ENCODE results near the gene GRIN2C.
"Not testable (repeated sequence)": the region's sequence is repeated elsewhere in the genome, so short reads cannot be mapped to it uniquely, and the experiment has no call there.

The GRIN2C gene

DNA sequence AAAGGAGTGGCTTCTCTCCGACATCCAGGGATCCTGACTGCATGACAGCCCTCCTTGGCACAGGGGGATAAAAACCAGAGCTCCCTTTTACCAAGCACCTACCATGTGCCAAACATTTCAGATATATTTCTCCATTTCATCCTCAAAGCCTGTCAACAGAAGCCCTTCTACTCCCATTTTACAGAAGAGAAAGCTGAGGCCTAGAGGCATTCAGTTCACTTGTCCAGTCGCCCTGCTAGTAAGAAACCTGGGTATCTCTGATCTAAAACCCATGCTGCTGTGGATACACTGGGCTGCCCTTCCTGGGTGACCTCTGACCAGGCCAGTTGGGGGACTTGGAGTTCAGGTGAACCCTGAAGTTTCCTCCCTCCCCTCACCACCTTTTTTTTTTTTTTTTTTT, 19.0 kb upstream of the GRIN2C start:
- DNase-seq, result no peak

DNA sequence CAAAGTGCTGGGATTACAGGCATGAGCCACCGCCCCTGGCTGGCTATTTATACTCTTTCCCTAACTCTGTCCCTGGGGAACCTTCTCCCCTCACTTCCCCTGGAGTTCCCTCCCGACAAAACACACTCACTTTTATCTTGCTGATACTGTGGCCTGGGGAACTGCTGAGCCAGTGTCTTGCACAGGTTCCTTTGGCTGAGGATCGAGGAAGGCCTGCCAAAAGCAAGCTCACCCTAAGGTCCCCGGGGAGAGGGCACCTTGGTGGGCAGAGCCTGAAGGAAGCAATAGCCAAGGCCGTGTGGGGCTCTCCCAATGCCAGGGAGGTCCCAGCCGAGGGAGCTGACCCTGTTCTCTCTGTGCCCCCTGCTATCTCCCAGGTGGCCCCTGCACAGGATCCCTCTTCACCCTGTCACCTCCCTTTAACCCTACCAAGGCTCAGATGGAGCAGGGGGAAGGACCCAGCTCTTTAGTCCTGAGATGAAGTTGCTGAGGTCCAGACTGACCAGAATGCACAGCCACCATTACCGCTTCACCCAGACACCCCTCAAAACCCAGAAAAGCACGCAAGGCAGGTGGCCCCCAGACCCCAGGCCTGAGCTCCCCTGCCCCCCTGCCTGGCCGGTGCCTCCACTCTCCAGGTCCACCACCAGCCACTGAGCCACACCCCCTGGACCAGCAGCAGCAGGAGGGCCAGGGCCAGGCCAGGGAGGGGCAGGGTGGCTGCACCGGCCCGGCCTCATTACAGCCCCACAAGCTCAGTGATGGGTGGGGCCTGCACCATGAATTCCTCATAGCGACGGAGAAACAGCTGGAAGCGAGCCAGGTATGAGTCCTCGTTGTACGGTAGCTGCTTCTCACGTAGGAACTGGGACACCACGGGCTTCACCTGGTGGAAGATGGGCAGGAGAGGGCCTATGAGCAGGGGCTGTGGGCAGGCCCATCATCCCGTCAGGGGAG, 18.2 kb upstream of the GRIN2C start:
- no peak for DNase-seq

DNA sequence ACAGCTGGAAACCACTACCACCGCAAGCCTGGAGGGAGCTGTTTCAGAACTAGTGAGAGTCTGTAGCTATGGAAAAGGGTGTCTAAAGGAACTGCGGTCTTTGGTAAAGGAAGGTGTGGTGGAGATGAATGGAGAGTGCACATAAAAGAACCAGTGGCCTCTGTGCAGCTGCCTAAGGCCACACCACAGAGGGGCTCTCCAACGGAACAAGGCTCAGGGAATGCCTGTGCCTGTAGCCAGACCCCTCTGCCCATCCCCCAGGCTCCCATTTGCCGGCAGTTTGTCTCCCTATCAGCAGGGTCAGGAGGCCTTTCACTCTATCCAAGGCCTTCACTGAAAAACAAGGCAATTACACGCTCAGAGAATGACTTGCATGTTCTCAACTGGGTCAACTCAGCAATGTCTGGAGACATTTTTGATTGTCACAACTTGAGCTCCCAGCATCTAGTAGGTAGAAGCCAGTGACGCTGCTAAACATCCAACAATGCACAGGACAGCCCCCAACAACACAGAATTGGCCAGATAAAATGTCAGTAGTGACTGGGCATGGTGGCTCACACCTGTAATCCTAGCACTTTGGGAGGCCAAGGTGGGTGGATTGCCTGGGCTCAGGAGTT, 16.4 kb upstream of the GRIN2C start:
- DNase-seq, result no peak

DNA sequence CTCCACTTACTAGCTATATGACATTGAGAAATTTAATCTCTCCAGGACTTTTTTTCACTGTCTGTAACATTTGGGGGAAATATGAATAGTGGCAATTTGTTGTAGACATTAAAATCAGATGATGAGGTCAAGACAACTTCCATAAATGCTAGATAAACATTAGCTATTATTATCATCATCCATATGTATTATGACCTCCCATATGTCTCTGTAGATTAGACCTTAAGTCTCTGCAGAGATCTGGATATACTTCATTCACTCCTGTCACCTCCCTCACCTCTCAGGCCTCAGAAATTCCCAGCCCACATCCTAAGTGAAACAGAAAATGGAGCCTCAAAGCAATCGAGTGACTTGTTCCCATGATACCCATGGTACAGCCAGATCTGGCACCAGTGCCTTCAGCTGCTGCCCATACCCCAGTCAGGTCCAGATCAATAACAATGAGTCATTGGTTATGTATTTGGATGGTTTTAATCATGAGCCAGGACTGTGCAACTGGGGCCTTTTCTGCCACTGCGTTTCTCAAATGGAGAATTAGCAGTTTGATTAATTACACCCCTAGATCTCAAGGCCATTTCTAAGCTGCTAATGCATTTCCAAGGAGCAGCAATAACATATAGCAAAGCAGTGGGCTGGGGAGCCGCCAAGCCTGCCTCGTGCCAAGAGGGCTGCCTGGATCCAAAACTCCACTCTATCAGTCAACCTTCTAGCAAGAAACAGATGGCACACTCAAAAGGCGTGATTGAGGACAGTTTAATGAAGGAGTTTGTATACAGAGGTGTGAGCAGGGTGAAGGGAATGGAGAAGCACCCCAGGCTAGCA, 15.7 kb upstream of the GRIN2C start:
- no peak for DNase-seq

DNA sequence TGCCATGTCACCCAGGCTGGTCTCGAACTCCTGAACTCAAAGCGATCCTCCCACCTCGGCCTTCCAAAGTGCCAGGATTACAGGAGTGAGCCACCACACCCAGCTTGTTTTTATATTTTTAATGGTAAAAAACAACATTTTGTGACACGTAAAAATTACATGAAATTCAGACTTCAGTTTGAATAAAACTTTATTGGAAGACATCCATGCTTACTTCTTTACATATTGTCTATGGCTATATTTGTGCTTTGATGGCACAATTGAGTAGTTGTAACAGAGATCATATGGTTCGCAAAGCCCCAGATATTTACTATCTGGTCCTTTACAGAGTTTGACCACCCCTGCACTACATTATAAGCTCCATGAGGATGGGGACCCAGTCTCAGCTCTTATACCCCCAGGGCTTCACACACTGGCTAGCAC, 14.9 kb upstream of the GRIN2C start:
- no peak for DNase-seq

DNA sequence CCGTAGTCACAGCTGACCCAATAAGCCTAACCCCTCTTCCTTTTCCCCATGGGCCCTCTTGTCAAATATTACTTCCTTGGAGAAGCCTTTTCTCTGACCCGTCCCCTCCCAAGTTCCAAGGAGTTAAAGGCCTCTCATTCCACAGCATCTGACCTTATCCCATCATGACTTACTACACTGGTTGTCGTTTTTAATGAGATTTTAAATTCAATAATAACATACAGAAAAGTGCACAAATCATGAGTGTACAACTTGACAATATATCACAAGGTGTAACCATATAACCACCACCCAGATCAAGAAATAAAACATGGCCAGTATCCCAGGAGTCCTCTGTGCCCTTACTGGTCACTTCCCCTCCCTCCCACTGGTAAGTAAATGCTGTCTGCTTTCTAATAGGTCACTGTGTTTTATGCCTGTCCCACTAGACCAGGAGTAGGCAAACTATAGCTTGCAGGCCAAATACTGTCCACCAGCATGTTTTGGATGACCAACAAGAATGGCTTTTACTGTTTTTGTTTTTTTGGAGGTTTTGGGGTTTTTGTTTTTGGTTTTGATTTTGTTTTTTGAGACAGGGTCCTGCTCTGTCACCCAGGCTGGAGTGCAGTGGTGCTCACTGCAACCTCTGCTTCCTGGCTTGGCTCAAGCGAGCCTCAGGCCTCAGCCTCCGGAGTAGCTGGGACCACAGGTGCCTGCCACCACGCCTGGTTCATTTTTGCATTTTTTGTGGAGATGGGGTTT, 14.4 kb upstream of the GRIN2C start:
- DNase-seq, result no peak

DNA sequence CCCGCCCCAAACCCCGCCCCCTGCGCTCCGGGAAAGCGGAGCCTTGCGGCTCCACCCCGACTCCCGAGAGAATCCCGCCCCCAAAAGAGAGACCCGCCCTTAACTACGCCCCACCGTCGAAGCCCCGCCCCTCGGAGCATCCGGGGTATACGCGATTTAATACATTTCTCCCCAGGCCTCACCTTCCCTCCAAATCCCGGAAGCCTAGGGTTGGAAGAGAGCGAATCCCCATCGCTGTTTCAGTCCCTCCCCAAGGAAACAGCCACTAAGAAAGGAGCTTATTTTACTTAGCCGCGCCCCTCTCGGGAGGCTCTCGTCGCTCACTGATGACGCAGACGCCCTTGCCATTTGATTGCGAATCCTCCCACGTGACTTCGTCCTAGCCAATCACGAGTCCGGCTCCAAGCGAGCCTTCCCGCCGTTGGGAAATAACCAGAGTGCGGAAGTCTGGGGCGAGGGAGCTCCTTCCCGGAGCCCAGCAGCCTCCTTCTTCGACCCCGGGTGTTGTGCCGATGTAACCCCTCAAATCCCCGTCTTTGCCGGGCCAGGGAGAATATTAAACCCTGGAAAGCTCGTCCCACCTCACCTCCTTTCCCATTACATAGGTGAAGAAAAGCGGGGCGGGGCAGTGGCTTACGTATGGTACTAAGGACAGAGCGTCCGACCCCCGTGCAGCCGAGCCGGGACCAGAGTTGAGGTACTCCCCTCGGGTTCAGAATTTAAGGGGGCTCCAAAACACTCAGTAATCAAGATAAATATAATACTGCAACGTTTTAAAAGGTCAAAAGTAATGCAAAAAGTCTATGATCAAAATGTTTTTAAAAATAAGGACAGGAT, 13.6 kb upstream of the GRIN2C start:
- DNase-seq, result peak; percentile 100

DNA sequence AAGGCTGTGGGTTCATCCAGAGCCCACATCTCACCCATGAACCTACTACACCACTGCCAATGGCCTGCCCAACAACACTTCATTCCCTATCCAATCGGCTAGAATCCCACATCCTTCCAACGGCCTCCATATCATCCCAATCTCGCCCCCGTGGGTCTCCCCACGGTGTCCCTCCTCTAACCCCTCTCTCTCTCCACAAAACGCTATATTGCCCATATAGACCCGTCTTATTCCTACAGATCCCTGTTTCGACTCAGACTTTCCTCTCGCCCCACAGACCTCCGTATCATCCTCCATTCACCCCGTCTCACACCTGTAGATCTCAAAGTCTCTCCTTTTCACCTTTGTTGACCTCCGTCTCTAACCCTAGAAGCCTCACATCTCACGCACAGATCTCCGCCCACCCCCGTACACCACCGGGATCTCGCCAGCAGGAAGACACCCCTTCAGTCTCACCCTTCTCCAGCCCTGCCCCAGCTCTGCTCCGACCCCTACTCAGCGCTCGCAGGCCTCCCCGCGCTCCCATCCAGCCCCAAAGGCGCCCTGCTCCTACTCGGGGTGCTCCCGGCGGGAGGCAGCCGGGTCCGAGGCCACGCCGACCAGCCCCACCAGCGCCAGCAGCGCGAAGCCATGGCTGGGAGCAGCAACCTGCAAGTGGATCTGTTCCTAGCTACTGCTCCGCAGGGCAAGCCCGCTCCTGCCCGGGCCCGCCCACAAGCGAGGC, 12.8 kb upstream of the GRIN2C start, which contains the start of gene FDXR:
Gene FDXR (minus strand): TSS at position 682 of the 724 bp plus-strand sequence. CDS start 50 bp downstream, at position 632.
- no peak for DNase-seq

DNA sequence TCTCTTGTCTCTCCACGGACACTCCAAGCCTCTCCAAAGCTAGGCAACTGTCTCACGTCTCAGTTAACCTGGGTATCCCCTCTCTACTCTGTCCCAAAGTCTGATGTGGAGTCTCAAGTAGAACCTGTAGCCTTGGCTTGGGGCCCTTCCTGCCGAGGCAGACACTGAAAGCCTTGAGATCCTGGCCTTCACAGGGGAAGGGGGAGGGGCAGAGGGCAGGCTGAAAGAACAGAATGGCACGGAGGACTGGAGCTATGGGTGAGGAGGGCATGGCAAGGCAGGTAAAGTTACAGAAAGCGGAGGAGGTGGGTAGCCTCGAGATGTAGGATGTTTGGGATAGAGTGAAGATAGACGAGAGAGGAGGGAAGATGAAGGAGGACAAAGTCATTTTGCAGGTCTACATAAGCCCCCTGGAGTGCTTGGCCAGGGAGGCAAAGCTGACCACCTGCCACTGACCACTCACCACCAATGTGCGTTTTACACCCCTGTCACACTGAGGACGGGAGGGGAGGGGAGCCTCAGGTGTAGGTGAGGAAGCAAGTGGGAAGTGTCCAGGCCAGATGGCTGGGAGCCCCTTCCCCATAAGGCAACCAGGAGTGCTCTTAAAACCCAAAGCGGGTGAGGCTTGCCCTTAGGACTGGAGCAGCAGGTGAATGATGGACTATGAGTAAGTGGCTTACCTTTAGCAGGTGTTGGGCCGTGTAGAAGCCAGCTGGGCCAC, 11.8 kb upstream of the GRIN2C start:
- DNase-seq, result no peak

DNA sequence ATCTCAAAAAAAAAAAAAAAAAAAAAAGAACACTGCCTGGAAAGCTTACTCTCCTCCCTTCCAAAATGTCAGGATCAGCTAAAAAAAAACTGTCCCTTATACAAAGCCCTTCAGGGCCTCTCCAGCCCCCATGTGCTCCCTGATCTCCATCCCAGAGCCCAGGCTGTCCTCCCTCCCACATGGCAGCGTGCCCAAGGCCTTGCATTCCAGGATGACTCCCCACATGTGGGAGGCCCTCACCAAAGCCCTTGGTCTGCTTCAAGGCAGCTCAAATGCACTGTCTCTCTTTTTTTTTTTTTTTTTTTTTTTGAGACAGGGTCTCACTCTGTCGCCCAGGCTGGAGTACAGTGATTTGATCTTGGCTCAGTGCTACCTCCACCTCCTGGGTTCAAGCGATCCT, 10.8 kb upstream of the GRIN2C start:
- DNase-seq, result no peak

DNA sequence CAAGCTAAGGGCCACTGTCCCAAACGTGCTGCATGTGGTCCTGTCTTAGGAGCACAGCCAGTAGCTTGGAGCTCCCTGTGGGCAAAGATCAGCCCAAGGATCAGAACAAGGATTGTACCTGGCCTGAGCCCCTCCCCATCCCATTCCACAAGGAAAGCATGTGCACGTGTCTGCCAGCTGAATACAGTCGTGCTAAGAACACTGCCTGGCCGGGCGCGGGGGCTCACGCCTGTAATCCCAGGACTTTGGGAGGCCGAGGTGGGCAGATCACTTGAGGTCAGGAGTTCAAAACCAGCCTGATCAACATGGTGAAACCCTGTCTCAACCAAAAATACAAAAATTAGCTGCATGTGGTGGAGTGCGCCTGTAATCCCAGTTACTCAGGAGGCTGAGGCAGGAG, 10.3 kb upstream of the GRIN2C start:
- not testable (repeated sequence) for DNase-seq

DNA sequence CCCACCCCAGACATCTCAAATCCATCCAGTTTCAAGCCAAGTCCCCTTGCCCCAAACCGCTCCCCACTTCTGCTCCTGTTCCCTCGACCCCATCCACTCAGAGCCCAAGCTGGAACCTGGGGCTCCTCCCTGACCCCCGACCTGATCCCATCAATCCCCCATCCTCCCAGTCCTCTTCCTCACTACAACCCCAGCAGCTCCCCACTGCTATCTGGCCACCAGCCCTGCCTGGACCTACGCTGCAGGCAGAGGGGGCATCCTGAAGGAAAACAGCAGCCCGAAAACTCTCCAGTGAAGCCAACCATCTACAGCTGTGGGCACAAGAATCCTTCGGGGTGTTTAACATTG, 9.2 kb upstream of the GRIN2C start:
- no peak for DNase-seq

DNA sequence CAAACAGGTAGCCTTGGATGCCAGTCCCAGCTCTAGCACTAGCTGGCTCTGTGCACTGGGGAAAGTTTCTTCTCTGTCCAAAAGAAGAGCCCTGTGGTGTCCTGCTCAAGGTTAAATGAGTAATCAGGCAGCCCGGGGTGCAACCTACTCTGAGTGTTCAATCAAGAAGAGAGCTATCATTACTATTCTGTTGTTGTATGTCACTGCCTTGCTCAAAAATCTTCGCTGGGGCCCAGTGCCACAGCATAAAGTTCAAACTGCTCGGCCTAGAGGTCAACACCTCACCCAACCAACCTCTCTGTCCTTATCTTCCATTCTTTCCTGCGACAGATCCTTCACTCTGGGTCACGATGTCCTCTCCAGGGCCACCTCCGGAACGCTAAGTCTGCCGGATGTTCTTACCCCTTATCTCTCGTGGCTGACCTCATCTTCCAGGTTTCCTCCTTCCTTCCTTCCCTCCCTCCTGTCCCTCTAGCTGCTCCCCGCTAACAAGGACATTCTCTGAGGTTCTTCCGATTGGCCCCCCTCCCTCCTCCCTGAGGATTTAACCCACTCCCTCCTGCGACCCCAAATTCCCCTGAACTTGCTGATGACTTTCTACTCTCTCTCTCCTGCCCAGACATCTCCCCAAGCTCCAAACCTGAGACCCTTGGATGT, 8.7 kb upstream of the GRIN2C start:
- DNase-seq, result no peak

DNA sequence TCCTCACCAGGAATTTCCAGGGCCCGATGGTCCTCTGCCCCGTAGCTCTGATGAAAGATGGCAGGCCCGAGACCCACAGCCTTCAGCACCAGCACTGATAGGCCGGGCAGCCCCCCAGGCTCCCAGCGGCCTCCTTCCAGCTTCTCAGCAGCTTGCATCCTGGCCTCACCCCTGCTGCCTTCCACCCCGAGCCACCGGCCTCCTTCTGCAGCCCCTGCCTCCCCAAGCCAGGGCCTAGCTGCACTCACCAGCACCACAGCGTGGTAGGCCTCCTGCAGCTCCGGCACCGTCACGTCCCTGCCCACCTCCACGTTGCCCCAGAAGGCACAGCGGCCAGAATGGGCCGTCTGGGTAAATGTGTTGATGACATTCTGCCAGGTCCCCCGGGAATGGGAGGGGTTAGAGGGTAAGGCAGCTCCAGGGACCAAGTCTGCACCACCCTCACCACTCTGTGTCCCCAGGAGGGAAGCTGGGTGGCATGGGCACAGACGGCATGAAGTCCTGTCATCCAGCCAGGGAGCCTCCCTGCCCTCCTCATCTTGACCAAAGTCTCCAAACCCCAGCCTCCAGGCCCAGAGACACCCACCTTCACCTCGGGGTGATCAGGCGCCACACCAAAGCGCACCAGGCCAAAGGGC, 6.6 kb upstream of the GRIN2C start:
- no peak for DNase-seq

DNA sequence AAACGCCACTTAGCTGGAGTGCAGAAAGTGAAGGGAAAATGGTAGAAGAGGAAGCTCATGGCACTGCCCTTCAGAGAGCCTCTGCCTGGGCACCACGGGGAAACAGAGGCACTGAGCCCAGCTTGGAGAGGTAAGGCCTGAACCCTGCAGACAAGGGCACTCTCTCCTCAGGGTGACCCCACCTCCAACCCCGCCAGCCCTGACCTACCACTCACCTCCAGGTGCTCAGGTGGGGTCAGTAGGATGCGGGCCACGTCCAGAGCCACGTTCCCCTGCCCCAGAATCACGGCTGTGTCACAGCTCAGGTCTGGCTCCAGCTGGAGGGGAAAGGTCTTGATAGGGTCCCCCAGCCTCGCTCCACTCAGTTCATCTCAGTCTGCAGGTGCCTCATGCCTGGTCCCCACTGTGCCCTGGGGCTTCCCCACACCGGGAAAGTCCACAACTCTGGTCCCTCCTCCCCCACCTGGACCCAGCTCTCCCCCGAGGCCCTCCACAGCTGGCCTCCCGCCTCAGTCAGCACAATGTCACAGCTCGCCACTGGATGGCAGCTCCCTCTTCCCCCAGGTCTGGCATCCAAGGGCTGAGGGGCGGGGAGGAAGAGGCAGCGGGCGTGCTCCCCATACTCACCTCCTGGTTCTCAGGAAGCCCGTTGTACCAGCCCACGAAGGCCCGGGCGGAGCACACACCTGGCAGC, 6.0 kb upstream of the GRIN2C start:
- DNase-seq, result no peak

DNA sequence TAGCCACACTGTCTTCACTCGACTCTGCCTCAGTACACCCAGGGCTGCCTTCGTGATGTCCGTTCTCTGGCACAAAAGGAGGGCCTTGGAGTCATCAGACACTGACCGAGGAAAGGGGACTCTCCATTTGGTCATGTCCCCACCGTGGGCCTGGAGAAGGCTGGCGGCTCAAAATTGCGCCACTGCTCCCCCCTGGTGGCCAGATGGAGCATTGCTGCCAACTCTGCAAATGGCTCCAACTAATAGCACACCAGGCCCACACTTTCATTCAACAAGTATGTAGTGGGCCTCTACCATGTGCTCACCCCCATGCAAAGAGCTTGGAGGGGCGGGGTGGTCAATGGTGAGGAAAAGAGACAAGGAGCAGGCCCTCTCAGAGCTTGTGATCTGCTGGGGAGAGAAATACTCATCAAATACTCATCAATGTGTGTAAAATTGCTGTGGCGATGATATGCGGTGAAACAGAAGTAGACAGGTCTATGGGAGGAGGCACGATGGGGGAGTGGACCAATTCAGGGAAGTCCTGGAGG, 5.2 kb upstream of the GRIN2C start:
- peak; percentile 50 to 76 for DNase-seq

DNA sequence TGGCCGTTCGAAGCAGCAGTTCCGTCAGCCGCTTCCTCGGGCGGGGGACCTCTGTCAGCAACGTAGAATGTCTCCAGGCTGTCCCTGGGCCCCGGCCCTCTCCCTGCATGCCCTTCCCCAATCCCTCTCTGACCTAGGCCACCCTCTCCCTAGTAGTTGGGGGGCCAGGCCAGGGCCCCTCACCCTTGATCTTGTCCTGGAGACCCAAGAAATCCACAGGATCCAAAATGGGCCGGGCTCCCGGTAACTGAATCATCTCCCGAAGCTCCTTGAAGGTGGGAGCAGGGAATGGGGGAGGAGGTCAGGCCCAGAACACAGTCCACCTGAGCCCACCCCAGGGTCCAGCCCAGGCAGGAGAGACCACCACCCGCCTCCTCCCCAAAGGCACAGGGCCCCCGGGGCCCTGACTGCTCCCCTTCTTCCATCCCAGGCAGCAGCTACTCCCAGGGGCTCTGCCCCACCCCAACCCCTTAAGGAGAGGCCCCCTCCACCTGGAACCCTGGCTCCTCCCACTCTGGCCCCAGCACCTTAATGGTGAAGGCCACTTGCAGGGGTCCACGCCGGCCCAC, 4.7 kb upstream of the GRIN2C start:
- no peak for DNase-seq
